GM18909 (cell line): ENCODE results near the gene HOXB4.

Source experiments
- ATAC-seq: cut with Tn5 transposase; IDR thresholded peaks from one replicate; pipeline ENCODE4 v1.9.1; 2021; ENCODE audit warnings: mild to moderate bottlenecking; ENCODE audit not compliant: unreplicated experiment, poor library complexity

Gene HOXB4

DNA sequence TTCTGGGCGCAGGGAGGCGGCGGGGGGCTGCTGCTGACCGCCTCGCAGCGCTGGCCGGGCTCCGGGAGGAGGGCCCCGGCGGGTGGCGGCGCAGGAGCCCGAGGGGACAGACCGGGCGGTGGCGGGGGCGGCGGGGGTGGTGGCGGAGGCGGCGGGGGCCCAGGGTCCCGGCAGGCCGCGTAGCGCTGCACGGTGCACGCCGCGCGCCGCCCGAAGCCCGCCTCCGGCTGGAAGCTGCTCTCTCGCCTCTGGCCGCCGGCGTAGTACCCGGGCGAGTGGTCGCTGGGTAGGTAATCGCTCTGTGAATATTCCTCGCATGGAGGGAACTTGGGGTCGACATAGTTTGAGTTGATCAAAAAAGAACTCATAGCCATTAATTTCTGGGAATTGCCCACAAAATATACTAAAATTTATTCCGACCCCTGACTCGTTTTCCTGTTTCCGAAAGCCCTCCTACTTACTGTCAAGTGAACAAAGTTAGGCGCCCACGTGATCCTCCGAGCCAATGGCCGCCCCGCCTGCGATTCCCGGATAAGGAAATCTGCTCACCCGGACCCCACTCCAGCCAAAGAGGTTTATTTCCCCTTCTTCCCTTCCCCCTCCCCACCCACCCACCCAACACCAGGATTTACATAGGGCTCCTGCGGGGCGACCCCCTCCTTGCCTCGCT is at the start of gene HOXB4:
TSS of gene HOXB4 (minus strand) at position 405 of the 670 bp plus-strand sequence. CDS start at position 374, 31 bp downstream.
- no peak for ATAC-seq

DNA sequence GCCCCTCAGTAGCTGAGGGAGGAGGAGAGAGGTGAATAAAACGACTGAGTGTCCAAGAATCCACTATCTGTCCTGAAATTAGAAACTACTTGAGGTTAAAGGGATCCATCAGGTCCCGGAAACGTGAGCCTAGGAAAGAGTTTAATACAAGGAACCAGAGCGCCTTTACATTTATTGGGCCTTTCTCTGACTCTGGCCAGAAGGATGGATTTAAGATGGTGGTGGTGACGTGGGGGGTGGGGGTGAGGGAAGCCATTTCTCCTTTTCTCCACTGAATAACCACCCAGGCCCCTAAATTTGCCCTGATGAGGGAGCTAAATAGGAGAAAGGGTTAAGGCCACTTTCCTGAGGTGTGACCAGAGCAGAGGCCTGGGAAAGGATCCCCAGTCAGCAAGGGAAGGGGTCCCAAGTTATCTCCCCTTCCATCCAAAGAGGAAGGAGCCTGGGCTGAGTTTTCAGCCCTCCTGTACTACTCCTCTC is 49.0 kb upstream of the HOXB4 start:
- no peak for ATAC-seq

GRCh38 chr17:48626245-48627117 is 48.3 kb upstream of the HOXB4 start, which contains the start of gene HOXB9:
Gene HOXB9, minus strand, starts transcription at chr17:48626358. Its CDS starts 89 bp downstream, at chr17:48626269.
- ATAC-seq: no peak

GRCh38 chr17:48625495-48626244 is 47.5 kb upstream of the HOXB4 start:
- no peak for ATAC-seq

GRCh38 chr17:48624544-48625494 is 46.7 kb upstream of the HOXB4 start:
- no peak for ATAC-seq

- no peak for ATAC-seq
These were observed 46.0 kb upstream of the HOXB4 start for GRCh38 chr17:48624118-48624517.

DNA sequence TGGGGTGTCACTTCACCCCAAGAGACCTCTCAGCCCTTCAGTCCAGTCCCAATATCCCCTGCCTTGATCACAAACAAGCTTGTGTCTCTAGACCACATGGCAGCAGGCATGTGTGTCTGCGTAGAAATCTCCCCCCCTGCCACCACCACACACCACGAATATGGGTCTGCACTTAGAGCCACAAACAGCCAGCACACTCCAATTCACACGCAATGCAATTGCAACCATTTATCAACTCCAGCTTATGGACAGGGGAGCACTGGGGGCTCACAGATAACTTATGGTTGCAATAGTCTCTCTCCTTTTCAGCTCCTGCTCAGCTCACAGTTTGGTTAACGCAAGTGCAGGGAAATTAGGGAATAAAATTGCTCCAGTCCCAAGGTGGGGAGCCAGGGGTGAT is 45.4 kb upstream of the HOXB4 start:
- ATAC-seq: no peak

- no peak for ATAC-seq
These were observed 44.7 kb upstream of the HOXB4 start for GRCh38 chr17:48622857-48623256.

DNA sequence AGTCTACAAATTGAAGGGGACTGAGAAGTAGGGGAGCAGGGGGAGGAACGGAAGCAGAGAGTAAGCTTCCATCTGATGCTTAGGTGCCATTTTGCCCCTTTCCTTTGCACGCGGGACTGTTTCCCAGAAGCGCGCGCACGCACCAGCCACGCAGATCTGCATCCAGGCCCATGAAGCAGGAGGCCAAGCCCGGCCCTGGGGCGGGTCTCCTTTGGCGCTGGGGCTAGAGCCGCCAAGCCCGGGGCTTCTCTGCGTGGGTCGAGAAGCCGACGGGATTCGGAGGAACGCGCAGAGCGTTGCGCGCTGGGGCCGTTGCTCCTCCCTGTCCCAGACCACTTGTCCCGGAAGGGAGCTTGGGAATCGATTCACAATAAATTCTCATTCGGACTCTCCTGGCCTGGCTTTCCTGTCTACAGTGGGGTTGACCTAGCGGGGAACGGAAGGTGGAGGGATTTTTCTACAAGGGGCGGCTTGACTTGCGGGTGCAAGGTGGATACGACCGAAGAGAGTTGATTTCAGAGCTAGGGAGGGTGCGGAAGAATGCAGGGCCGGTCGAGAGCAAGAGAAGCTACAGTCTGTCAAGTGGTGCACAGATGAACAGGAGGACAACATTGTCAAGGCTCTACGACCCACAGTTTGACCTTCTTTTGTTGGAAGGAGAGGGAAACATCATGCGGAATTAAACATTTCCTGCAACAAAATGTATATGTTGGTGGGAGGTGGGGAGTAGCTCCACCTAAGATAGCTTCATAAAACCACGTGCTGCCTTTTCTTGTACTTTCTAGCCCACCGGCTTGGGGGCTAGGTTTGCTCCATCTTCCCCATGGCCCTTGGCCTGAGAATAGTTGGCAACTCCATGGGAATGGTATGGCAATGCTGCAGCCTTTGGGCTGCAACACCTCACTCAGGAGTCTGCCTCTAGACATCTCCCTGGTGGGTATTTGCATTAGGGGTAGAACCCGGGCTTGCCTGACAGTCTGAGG is 43.6 kb upstream of the HOXB4 start:
- ATAC-seq: no peak

GRCh38 chr17:48620461-48621139 is 42.5 kb upstream of the HOXB4 start:
- no peak for ATAC-seq

DNA sequence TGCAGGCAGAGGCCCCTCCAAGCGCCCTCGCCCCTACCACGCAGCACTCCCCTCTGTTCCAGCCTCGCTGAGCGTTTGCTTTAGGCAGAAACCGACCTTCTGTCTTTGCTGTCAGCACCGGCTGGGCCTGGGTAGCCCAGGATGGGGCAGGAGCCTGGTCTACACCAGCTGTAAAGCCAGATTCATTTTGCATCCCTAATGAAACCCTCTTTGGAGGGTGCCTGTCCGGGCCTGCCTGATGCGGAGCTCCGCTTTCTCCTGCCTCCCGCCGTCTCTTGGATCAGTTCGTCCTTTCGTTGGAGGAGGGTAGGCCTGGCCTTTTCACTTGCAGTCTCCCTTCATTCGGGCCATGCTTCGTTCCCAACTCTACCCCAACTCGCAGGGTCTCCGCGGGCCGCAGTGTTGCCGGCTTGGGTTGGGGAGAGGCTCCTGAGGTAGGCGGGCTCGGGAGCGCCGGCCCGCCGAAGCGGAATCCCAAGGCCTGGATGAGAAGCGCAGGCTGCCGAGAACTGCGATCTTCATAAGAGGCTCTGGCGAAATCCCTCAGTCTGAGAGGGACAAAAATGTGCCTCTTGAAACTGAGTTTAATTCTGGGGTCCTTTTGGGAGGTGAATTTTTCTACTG is 41.8 kb upstream of the HOXB4 start:
- ATAC-seq: no peak

DNA sequence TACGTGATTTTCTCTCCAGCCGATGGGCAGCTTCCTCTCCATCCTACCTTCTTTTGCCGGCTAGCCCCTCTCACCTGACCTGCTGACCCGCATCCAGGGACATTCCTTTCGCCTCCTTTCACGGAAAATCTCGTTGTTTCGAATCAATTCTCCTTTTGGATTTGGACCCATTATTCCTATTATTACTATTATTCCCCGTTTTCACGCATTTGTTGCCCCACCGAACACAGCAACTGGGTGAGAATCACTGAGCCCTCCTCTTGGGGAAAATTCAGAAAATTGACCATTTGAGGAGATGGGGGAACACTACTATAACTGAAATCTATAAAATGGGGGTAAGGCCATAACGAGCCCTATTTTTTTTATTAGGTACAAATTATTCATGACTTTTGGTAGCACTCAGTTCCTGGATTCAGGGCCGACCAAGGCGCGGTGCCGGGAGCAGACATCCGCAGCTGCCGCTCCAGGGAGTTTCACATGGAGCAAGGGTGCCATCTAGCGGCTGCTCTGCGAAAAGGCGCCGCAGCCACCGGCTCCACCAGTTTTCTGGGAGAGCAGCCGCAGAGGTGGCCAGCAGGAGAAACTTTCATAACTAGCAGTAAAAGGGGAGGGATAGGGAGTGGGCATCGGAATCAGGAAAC is 40.2 kb upstream of the HOXB4 start:
- peak; percentile 54 for ATAC-seq

DNA sequence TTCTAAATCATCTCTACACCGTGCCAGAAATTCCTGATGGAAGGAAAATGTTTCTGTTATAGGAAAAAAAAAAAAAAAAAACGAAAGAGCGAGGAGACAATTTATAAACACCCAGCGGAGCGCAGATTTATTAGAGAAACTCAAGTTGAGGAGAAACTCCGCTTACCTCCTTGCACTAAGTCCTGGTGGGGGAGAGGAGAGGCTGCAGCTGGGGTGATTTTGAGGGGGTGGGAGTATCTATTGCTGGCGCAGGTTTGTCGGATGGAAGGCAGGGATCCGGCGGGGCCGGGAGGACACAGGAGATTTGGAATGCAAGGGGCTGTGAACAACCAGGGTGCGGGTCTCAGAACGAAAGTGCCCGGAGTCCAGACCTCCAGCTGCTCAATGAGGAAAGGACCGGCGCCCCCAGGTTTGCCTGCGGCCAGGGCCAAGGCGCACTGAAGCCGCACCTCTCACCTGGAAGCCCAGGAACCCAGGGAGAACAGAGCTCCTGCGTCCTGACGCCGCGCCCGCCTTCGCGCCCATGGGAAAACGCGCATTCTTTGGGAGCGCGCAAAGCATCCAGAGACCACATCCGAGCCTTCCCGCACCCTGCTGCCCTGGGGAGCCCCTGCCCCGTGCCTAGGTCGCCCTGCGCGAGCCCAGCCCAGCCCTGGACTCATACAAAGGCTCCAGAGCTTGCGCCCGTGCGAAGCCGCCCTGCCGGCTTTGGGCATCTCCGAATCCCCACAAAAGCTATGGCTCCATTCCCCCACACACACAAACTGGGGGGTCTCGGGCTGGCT is 39.5 kb upstream of the HOXB4 start:
- ATAC-seq: no peak

GRCh38 chr17:48616717-48617470 is 38.7 kb upstream of the HOXB4 start:
- ATAC-seq: no peak

DNA sequence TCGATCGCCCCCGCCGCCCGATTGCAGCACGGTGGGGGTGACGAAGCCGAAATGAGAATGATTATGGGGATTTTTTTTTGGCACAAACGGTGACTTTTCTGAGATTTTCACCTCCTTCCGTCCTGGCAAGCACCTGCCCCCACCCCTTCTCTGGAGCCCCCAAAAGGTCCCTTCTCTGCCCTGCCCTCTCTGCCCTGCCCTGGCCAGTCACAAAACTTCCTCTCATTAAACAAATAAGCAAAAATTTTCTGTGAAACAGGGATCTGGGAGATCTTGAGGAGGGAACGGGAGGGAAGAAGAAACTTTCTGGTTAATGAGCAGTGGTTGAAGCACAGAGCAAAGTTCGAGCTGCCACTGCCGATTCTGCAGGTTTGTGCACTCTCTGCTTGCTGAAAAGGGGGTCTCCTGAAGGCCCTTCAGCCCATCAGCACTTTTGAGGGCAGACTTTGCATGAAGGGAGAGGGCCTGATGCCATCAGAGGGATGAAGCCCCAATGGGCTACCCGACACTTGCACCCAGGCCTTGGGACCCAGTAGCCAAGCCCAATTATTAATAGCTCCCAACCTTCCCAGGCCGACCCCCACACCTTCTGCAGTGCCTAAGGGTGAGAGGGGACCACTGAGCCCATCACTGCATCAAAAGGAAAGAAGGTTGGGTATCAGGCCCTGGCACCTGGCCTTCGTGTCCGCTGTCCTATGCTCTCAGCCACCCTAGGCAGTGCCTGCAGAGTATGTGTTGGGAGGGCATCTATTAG is 38.0 kb upstream of the HOXB4 start:
- no peak for ATAC-seq
